DOHH2 (cell line): ENCODE data around the gene CAMTA1.

Experiments
- CTCF ChIP-seq: fragments of 200-600 bp; sonication (generic); IDR thresholded peaks from one replicate; pipeline ENCODE4 v1.5.1; 2014; ENCODE audit warnings: antibody characterized with exemption, mild to moderate bottlenecking, low read depth, low read length; ENCODE audit not compliant: poor library complexity, severe bottlenecking
- EZH2phosphoT487 ChIP-seq: fragments of 200-600 bp; sonication (generic); IDR thresholded peaks from 2 replicates; pipeline ENCODE4 v1.6.1; 2017; ENCODE audit warnings: borderline replicate concordance, mild to moderate bottlenecking, antibody characterized with exemption, low read length, moderate library complexity, mixed read lengths

GRCh38 chr1:6857831-6858230 lies 72.6 kb downstream of the CAMTA1 start:
- no peak for TF ChIP-seq EZH2phosphoT487
- TF ChIP-seq CTCF: no peak
